NCI-H2029 (cell line): ENCODE measurements around the gene RMND5B.
"Not testable (repeated sequence)": the region's sequence is repeated elsewhere in the genome, so short reads cannot be mapped to it uniquely, and the experiment has no call there.

Source experiments
- DNase-seq: peaks from one replicate; lab custom pipeline; 2025; lab: John Stamatoyannopoulos, UW

RMND5B gene

GRCh38 chr5:178113841-178114324 is 16.9 kb upstream of the RMND5B start:
- DNase-seq, result no peak

- no peak for DNase-seq
Observed at GRCh38 chr5:178114325-178115135, 16.3 kb upstream of the RMND5B start.

GRCh38 chr5:178115136-178115813 is 15.5 kb upstream of the RMND5B start:
- DNase-seq, result no peak

- no peak for DNase-seq
Observed at GRCh38 chr5:178115814-178116142, 15.0 kb upstream of the RMND5B start.

- DNase-seq, result no peak
Observed at GRCh38 chr5:178116143-178116885, 14.5 kb upstream of the RMND5B start.

- no peak for DNase-seq
Observed at GRCh38 chr5:178117923-178118701, 12.7 kb upstream of the RMND5B start.

GRCh38 chr5:178119915-178120606 is 10.8 kb upstream of the RMND5B start:
- DNase-seq, result no peak

- peak; percentile 95 for DNase-seq
Observed at GRCh38 chr5:178120607-178121357, 10.0 kb upstream of the RMND5B start.

GRCh38 chr5:178121391-178122276 is 9.2 kb upstream of the RMND5B start:
- DNase-seq, result no peak

GRCh38 chr5:178122346-178122745 is 8.5 kb upstream of the RMND5B start:
- no peak for DNase-seq

- no peak for DNase-seq
Observed at GRCh38 chr5:178123094-178123965, 7.5 kb upstream of the RMND5B start.

GRCh38 chr5:178123966-178124925 is 6.6 kb upstream of the RMND5B start:
- DNase-seq, result no peak

GRCh38 chr5:178125253-178125906 is 5.4 kb upstream of the RMND5B start:
- DNase-seq, result no peak

GRCh38 chr5:178126556-178126955 is 4.3 kb upstream of the RMND5B start:
- DNase-seq, result no peak

- not testable (repeated sequence) for DNase-seq
Observed at GRCh38 chr5:178127300-178128009, 3.4 kb upstream of the RMND5B start.

- no peak for DNase-seq
Observed at GRCh38 chr5:178129296-178129695, 1.5 kb upstream of the RMND5B start.
